GM21381 (cell line): ENCODE data around the gene MAGEB1.

Source experiments
- ATAC-seq: cut with Tn5 transposase; IDR thresholded peaks from one replicate; pipeline ENCODE4 v1.9.1; 2021; ENCODE audit warnings: mild to moderate bottlenecking, moderate library complexity; ENCODE audit not compliant: unreplicated experiment

Gene MAGEB1

GRCh38 chrX:30296408-30297254, 49.7 kb downstream of the MAGEB1 start:
- no peak for ATAC-seq

GRCh38 chrX:30301208-30301607, 54.3 kb downstream of the MAGEB1 start:
- ATAC-seq = no peak
